WTC11 (cell line): Measurements from ENCODE around the gene NNT.
"Not testable (repeated sequence)": the region's sequence is repeated elsewhere in the genome, so short reads cannot be mapped to it uniquely, and the experiment has no call there.

ENCODE experiments used
- USF2 ChIP-seq: sonication (generic); formaldehyde crosslinking; IDR thresholded peaks from 2 replicates; pipeline ENCODE4 v1.8.1; 2023; ENCODE audit warnings: mild to moderate bottlenecking, missing genetic modification reagents, moderate library complexity
- TF ChIP-seq, protein P1 (sequence below): fragments of 200-600 bp; IDR thresholded peaks from 2 replicates; pipeline ENCODE4 v1.8.0; 2022; ENCODE audit warnings: antibody characterized with exemption

DNA sequence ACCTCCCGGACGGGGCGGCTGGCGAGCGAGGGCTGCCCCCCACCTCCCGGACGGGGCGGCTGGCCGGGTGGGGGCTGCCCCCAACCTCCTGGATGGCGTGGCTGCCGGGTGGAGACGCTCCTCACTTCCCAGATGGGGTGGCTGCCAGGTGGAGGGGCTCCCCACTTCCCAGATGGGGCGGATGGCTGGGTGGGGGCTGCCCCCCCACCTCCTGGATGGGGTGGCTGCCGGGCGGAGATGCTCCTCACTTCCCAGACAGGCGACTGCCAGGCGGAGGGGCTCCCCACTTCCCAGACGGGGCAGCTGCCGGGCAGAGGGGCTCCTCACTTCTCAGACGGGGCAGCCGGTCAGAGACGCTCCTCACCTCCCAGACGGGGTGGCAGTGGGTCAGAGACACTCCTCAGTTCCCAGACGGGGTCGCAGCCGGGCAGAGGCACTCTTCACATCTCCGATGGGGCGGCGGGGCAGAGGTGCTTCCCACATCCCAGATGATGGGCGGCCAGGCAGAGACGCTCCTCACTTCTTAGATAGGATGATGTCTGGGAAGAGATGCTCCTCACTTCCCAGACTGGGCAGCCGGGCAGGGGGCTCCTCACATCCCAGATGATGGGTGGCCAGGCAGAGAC is 143.1 kb downstream of the NNT start:
- TF ChIP-seq USF2 (CRISPR knock-in tag): not testable (repeated sequence)
- TF ChIP-seq, protein P1, sequence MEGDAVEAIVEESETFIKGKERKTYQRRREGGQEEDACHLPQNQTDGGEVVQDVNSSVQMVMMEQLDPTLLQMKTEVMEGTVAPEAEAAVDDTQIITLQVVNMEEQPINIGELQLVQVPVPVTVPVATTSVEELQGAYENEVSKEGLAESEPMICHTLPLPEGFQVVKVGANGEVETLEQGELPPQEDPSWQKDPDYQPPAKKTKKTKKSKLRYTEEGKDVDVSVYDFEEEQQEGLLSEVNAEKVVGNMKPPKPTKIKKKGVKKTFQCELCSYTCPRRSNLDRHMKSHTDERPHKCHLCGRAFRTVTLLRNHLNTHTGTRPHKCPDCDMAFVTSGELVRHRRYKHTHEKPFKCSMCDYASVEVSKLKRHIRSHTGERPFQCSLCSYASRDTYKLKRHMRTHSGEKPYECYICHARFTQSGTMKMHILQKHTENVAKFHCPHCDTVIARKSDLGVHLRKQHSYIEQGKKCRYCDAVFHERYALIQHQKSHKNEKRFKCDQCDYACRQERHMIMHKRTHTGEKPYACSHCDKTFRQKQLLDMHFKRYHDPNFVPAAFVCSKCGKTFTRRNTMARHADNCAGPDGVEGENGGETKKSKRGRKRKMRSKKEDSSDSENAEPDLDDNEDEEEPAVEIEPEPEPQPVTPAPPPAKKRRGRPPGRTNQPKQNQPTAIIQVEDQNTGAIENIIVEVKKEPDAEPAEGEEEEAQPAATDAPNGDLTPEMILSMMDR: not testable (repeated sequence)
